CMK (cell line): Measurements from ENCODE around the gene CNTNAP5.

Experiments used
- DNase-seq: peaks from one replicate; pipeline ENCODE4 v3.0.0-alpha.2; 2010; ENCODE audit warnings: low read depth

Gene CNTNAP5

GRCh38 chr2:124063596-124063995 lies 38.5 kb downstream of the CNTNAP5 start:
- no peak for DNase-seq

GRCh38 chr2:124065636-124066035 lies 40.5 kb downstream of the CNTNAP5 start:
- DNase-seq: no peak

GRCh38 chr2:124066776-124067175 lies 41.7 kb downstream of the CNTNAP5 start:
- DNase-seq: no peak

- DNase-seq: no peak
Observed at GRCh38 chr2:124079045-124079444, 54.0 kb downstream of the CNTNAP5 start.

GRCh38 chr2:124080281-124081153 lies 55.4 kb downstream of the CNTNAP5 start:
- no peak for DNase-seq

DNA sequence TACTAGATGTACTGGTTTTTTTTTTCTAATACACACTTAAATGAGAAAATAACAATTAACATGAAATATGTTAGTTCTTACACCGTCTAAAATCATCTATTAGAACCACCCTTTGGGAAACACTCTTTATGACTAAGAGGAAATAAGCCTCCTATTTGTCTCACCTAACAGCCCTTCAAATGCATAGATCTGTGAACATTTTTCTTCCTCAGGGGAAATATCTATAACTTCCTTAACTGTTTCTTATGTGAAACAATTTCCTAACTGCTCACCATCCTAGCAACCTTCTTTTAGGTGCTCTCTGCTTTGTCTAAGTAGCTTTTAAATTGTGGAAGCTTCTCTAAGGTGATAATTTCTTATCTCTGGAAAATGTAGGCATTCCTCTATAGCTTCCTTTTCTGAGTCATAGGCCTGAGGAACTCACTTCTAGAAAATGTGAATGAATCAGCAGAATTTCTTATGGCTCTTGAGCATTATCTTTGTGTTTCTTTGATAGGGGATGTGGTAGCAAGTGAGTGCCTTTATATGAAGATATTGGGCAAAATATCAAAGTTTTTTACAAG lies 56.1 kb downstream of the CNTNAP5 start:
- peak; percentile 8 for DNase-seq

DNA sequence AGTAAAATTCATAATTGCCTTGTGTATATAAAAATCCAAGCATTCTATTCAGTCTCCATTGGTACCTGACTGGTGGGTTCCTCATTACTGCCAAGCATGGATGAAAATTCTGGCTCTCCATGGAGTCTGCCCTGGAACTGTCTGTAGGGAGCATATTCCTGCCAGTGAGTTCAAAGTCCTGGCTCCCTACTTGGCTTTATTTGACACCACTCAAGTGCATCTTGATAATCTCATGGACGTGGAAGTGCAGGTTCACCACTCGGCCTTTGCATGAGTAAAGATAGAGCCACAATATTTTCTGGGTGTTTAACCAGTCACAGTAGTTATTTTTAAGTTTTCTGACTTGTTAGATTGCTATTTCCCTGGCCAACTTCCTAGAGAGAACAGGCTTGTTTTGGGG lies 63.5 kb downstream of the CNTNAP5 start:
- DNase-seq: no peak

DNA sequence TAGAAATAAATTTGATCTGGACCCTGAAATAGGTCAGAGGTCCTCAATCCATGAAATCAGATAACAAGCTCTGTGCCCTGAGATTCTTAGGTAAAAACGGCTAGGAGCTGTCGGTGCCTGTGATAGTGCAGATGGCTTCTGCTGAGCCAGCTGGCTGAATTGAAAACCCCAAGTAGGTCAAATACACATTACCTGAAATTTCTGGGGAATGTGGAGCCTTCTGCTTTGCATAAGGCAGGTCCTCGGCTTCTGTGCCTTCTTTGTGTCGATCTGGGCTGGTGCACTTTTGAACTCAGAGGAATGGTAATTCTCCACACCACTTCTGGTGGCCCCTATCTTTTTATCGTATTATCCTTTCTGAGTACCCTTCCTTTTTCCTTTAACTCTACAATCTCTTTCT lies 66.6 kb downstream of the CNTNAP5 start:
- DNase-seq: no peak

DNA sequence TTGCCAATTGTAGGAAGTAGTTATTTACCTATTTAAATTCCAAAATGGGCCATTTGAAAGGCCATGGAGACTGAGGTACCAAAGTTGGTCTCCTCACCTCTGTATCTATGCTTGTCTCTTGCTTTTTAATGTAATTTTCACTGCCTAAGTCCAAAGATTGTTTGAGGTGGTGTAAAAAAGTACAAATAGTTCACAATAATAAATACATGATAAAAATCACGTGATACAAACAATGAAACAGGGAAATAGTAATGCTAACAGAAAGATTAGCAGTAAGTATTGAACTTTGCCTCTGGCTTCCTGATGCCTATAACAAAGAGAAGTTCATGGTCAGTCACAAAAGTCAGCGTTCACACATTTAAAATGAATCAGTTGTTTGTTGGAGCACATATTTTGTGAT lies 67.6 kb downstream of the CNTNAP5 start:
- no peak for DNase-seq

GRCh38 chr2:124104914-124105313 lies 79.8 kb downstream of the CNTNAP5 start:
- no peak for DNase-seq

GRCh38 chr2:124112206-124112605 lies 87.1 kb downstream of the CNTNAP5 start:
- no peak for DNase-seq

DNA sequence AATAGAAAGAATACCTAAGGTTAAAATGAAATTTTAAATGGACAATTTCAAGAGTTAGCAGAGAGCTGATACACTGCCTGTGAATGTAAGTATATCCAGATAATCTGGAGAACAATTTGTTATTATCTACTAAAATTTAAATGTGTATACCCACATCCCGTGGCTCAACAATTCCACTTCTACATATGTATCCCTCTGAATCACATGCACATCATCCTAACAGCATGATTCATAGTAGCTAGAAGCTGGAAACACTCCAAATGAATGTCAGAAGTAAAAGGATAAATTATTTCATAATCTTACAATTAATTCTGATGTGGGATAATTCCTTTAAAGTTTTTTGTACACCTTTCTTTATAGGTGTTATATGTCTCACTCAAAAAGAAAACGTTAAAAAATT lies 87.9 kb downstream of the CNTNAP5 start:
- no peak for DNase-seq

GRCh38 chr2:124120246-124120645 lies 95.2 kb downstream of the CNTNAP5 start:
- no peak for DNase-seq

GRCh38 chr2:124121106-124121505 lies 96.0 kb downstream of the CNTNAP5 start:
- no peak for DNase-seq

DNA sequence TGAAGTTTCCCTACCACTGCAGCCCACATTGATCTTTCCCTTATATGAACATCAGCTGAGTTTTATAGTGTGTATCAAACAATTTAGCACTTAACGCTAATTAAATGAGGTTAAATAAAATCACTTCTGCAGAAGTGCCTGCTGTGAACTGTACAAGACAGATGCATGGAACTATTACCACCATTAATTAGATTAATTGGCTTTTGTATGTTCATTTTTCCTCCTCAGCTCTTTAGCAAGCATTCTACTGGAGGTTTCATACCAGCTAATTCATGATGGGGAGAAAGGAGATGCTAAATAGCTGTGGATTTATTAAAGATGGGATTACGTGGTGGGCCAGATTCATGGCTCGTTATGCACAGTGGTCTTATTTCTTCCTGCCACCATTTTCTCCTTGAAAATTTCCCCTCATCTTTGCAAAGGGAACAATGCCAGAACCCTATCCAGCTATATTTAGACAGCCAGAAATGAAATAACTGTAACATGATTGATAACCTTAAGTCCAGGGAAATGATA lies 96.7 kb downstream of the CNTNAP5 start:
- DNase-seq: no peak

DNA sequence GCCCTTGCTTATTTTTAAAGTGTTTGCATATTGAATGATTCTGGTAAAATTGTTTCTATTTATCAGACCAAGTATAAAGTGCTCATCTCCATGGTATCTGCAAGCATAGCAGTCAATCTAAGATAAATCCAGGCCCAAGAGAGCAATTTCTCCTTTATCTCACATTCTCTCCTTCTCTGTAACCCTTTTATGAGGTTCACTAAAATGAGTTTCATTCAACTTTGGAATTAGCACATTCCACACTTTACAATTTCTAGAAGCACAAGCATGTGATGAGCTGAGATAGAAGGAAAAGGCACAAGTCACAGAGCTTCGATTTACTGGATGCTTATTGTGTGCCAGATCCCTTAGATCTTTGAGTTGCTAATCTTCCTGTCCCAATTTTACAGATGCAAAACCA lies 97.3 kb downstream of the CNTNAP5 start:
- DNase-seq: no peak

DNA sequence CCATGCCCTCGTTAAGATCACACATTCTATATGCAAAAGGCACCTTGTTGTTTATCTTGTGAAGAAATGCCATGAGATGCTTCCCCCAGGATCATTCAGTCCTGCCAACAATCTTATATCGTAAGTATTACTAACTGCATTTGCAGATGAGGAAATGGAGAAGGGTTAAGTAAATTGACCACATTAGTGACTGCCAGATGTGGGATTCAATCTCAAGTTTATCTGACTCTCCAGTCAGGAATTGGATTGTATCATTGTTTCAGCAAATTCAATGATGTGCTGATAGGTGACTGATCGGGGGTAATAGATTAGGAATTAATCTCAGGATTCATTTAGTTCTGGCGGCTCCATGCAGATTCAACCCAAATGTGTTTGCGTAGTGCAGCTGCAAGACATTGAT lies 106.2 kb downstream of the CNTNAP5 start:
- no peak for DNase-seq

DNA sequence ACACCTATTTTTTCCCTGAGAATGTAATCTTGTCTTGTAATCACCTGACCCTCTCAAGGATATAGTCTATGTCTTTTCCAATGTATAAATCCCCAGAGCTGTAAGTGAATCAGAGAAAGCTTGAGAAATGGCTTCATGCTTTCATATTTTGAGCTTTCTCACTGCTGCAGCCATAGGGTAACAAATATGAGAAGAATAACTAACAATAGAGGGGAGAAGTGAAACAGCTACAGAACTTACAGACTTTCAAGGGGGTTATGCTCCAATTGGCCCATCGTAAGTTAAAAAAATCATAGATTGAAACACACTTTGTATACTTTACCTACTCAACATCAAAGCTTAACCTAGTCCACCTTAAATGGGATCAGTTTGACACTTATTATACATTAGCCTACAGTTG lies 111.0 kb downstream of the CNTNAP5 start:
- no peak for DNase-seq

DNA sequence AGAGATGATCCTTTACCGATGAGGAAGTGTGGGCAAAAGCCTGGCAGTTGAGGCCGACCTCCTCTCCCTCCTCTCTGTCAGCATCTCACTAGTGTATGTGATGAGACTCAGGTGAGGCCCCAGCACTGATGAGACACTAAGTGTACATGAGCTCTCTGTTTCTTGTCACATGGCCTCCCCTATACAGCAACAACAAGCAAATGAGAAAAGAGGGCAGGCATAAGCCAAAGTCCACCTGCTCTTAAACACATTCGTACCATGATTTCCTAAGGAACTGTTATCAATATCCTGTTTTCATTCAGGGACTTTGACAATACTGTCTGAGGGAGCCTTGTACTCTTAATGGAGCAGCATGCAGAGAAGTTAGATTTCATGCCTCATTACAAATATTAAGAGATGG lies 113.0 kb downstream of the CNTNAP5 start:
- no peak for DNase-seq

- no peak for DNase-seq
Observed at GRCh38 chr2:124145982-124146381, 120.9 kb downstream of the CNTNAP5 start.

DNA sequence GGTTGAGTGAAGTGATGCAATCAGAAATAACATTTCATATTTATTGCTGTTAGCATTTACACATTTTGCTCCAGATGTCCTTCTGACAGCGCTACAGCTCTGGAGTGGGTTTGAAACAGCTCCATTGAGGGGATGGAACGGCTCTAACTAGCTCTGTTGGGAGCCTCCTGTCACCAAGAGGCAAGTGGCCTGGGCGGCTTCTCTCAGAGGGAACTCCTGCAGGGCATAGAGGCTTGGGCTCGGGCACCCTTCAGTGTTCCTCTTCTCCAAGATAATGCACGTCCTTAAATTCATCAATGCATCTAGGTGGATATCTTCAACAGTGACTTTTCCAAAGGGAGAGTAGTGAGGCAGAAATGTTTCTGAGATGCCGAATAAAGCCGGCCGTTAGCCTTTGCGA lies 122.5 kb downstream of the CNTNAP5 start:
- no peak for DNase-seq

GRCh38 chr2:124149571-124149970 lies 124.5 kb downstream of the CNTNAP5 start:
- no peak for DNase-seq

DNA sequence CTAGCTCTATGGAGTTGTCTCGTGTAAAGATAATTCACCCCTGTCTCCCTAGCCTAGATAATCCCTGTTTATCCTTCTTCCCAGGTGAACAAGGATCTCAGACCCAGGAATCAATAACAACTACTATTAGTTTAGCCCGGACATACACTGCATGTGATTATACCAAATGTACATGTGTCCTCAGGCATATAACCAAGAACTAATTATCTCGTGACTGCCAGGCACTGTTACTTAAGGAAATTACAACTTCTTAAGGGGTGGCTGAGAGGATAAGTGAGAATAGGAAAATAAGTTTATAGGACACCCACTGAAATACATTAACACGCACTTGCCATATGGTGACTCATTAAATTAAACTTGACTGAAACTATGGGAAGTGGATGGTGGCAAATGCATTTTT lies 126.6 kb downstream of the CNTNAP5 start:
- no peak for DNase-seq

- no peak for DNase-seq
Observed at GRCh38 chr2:124153713-124154112, 128.6 kb downstream of the CNTNAP5 start.
